NCI-H2171 treated with DMSO at 0.1 percent for 48 hours (cell line): ENCODE data around the gene ARHGEF28.
A peak's percentile ranks its signal among the peaks of the same experiment; 100 is the strongest.

ENCODE experiments used
- DNase-seq: peaks from one replicate; lab custom pipeline; 2025; lab: John Stamatoyannopoulos, UW

The ARHGEF28 gene

DNA sequence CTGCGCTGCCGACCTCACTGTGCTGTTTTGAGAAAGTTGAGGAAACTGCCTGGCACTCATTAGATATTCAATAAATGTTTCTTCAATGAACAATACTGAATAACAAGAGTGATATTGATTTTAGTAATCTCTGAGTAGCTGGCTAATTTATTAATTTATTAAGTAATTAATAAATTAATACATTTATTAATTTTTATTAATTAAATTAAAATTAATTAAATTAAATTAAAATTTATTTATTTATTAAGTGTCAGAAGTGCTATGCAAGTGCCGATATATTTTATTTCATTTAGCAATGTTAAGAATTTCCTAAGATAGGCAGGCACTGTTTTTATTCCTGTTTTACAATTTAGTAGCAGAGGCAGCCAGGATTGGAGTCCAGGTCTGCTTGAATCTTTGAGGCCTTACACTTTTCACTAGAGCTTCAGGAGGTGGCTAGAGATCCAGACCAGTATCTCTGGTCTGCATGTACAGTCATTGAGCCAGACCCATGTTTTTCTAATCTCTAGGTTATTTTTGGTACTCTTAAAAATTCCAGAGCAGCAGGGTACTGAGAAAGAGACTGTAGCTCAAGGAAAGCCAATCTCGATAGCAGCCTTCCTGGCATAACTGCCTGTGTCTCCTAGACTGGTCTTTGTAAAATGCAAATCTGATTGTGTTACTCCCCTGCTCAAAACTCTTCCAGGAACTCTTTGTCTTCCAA, 109.2 kb downstream of the ARHGEF28 start:
- DNase-seq, result no peak

DNA sequence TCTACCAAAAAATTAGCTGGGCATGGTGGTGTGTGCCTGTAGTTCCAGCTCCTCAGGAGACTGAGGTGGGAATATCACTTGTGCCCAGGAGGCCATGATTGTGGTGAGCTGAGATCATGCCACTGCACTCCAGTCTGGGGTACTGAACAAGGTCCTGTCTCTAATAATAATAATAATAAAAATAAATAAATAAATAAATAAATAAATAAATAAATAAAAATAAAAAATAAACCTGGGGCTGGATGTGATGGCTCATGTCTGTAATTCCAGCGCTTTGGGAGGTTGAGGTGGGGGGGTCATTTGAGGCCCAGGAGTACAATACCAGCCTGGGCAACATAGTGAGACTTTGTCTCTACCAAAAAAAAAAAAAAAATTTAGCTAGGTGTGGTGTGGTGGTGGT, 113.7 kb downstream of the ARHGEF28 start:
- DNase-seq, result no peak

DNA sequence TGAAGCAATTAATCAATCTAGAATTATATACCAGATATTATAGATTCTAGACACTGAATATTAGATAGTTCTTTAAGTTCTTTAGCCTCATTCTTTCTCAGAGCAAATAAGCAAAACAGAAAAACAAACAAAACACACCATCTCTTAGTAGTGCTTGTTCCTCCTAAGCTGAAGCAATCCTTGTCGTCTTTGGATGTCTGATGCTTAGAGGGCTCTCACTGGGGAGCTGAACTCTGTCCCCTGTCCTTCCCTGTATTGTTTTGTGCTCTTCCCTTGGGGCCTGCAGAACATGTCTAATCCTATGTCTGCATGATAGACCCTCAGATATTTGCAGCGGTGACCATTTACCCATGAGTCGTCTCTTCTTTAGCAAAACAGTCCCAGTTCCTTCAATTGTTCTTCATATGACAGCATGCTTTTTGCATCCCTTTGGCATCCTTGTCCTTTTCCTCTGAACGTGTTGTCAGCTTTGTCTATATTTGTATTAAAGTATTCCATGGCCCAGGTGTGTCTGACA, 114.3 kb downstream of the ARHGEF28 start:
- DNase-seq, result no peak

DNA sequence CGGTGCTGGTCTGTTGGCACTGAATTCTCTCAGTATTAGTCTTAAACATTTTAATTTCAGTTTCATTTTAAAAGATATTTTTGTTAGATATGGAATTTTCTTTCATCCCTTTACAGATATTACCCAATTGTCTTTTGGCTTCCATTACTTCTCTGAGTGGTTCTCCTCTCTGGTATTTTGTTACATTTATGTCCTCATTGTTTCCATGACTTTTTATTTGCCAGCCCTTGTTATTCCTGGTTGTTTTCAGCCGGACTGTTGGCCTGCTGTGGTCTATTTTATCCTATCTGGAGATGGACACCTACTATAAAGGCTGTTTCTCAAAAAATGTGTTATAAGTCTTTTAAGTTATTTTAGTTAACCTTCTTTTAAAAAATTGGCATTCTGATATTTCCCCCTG, 117.2 kb downstream of the ARHGEF28 start:
- DNase-seq, result no peak

DNA sequence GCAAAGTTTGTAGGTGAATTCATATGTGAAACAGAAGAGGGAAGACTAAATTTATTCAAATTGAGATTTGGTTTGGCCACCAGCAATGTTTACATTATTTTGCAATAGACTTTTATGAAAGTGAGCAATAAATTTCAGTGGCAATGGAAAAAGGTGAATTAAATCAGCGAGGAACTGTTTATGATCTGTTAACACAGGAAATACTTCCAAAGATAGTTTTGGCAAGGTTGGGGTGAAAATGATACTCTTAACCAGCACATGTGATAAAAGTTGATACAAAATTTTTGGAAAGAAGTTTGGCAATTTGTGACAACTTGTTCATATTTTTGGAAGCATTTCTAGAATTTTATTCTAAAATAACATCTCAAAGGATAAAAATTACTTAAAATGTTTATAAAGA, 119.8 kb downstream of the ARHGEF28 start:
- no peak for DNase-seq

DNA sequence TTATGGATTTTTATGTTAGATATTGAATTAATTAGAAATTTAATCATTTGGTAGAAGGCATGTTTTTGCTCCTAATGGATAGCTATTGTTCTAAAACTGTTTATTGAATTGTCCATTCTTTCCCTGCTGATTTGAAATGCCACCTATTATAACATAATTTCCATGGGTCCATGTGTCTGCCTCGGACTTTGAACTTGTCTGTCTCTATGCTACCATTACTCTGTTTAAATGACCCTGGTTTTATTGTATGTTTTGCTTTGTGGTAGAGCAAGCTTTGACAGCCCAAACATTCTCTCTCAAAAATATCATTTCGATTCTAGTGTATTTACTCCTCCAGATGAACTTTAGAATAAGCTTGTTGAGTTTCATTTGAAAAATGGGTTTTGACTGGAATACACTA, 120.6 kb downstream of the ARHGEF28 start:
- no peak for DNase-seq

DNA sequence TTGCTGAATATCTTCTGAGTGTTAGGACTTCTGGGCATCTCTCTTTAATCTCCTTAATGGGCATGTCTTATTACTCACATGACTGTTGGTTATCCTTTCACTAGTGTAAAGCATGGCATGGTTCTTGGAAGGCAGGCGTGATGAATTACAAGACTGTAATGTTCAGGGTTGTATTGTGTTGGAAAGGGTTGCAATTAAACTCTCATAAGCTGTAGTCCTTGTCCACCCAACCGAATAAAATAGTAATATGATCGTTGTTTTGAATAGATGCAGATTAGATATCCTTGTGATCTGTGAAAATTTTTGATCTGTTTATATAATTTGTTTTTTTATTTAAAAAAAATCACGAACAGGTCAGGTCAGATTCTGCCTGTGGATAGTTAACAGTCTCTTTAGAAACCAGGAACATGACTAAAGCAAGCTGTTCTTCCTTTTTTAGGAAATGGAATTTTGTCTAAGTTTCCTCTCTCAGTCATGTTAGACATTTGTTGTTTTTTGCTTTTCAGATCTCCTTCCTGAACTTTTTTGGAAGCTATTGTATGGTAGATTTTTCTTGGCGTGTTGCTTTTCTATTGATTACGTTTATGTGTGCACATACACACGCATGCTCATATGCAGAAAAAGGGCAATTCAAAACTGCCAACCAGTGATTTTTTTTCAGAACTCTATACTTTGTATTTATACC, 121.8 kb downstream of the ARHGEF28 start:
- peak; percentile 5 for DNase-seq

DNA sequence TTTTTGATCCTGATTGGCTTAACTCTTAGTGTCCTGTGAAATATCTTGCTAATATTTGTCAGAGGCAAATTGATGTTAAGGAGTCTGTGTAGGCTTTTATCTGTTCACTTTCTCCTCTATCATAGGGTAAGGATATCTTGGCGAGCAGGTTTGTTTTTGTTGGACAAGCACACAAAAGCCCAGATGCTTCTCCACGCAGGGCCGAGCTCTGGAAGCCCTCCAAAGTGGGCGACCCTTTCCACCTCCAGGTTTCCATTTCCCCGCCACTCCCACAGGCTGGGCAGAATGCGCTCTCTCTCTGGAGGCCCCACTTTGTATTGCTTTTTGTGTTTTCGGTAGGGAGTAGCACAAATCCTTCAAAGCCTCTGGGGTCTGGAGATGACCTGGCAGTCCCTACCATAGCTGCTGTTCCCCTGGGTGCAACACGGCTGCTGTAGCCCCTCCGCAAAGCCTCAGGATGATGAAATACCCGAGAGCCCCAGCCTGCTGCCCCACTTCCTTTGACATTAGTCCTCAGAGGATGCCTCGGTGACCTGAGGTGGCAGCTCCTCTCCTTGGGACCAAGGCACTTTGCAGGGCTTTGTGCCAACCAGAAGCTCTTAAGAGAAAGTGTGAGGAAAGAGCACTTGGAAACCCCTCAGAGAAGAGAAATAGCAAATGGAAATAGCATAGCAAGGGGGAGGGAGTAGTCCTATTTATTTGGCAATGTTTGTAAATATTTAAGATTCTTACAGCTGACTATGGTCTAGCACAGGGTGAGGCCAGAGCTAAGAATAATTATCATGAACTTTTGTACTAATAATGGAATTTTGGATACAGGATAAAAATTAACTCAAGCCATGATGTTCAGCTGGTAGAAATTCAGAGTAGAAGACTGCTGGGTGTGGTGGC, 122.8 kb downstream of the ARHGEF28 start:
- no peak for DNase-seq

DNA sequence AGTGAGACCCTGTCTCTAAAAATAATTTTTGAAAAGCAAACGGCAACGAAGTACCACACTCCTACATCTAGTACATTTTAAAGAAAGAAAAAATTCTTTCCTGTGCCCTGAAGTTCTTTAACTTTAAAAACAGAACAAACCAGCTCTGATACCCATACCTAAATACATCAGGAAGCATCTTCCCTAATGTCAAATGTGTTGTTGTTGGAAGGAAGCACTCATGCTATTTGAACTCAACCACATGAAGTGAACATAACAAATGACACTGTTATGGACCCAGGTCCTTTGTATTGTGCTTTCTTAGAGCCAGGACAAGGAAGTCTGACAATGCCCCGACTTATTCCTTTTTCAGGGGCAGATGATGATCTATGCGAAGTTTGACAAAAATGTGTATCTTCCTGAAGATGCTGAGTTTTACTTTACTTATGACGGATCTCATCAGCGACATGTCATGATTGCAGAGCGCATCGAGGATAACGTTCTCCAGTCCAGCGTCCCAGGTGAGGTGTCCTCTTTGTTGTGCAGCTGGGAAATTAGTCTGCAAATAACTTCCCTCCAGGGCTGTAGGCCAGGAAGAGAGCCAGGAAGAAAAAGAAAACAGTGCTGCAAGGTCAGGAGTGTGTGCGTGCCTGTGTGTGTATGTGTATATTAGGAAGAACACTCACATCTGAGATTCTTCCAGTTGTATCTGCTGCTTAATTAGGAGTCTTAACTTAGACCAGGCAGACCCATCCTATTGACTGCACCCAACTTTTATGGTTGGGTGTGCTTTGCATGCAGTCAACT, 123.7 kb downstream of the ARHGEF28 start:
- no peak for DNase-seq

DNA sequence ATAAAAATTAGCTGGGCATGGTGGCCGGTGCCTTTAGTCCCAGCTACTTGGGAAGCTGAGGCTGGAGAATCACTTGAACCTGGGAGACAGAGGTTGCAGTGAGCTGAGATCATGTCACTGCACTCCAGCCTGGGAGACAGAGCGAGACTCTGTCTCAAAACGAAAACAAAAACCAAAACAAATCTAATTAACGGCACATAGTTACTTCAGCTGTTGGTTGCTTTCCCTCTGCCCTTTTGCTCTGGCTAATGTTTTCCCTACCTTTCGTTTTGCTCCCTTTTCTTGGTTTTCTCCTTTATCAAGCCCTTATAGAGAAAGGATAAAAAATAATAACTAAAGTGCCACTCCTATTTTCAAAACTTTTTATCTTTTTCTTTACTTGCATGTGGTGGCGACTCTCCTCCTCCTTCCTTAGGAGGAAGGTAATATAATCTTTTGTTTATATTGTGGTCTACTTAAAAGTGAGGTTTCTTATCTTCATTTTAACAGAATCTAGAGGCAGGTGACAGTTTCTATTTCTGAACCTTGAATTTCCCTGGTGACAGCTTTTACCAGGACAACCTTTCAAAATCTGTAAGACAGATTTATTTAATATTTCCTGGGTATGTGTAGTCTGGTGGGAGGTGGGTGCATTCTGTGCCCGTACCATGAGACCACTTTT, 125.4 kb downstream of the ARHGEF28 start:
- no peak for DNase-seq

DNA sequence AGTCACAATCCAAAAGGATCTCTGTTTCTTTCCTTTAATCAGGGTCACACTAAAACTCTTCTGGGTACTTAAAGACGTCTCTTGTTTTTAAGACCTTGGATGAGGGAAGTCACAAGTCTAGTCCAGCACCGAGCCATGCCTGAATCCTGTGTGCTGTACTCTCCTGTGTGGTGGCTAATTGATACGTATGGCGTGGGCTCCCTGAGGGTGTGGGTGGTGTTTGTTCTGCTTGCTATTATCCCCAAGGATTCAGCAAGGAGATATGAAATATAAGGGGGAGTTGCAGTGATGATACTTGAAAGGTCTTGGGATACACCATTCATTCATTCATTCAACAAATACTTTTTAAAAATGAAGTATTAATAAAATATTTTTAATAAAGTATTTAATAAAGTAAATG, 128.3 kb downstream of the ARHGEF28 start:
- DNase-seq, result no peak

DNA sequence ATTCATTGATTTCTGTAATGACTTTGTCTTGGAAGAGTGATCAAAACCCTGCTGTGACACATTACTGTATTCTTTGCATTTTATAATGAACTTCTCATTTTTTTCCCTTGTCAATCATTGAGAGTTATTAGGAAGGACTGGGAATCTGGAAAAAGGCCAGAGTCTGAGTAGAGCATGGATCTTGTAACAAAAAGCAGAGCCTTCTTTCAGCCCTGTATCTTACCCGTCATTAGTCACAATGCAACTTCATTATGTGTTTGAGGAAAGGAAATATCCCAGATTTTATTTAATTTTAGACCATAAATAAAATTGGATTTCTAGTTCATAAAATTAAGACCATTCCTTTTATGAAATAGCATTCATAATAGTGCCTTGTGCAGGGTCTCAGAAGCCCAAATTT, 131.4 kb downstream of the ARHGEF28 start:
- peak; percentile 0 for DNase-seq

DNA sequence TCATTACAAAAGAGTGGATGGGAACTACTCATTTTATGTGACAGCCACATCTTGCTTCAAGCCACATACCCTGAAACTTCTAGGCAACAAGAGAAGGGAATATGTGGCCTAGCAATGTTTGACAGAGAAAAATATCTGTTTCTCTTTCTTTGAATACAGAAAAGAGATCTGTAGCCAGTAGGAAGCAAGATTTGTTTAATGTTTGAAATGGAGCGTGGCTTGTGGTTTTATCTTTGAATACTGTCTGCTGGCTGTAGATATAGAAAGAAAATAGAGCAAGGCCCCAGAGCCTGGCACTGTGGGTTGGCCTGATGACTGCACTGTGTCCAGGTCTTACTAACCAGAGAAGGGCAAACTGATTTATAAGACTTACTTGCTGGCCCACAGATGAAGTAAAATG, 133.8 kb downstream of the ARHGEF28 start:
- no peak for DNase-seq

DNA sequence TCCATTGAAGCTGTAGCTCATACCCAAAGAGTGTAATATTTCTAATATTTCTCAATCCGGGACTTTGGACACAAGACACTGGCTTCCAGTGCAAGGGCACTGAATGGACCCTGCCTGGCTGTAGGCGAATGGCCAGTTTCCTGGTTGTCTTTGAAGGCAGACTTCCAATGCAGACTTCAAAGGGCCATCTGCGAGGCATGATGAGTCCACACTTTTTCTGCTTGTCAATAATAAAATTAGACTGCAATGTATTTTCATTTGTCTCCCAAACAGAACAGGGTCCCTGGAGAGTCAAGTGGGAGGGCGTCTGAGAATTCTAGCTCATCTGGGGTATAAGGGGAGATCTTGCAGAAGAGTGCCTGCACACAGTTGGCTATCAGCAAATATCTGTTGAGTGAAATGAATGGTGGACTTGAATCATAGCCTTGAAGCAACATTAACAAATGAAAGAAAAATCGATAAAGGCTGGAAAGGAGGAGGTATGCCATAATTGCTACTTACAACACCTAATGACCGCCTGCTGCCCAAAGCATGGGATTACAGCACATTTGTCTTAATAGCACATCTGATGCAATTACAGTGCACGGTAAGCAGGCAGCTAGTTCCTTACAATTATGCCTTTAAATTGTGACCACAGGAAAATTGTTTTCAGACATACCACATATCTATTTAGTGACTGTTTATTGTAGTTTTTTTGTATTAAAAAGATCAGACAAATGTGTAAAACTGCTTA, 137.5 kb downstream of the ARHGEF28 start:
- DNase-seq, result no peak

DNA sequence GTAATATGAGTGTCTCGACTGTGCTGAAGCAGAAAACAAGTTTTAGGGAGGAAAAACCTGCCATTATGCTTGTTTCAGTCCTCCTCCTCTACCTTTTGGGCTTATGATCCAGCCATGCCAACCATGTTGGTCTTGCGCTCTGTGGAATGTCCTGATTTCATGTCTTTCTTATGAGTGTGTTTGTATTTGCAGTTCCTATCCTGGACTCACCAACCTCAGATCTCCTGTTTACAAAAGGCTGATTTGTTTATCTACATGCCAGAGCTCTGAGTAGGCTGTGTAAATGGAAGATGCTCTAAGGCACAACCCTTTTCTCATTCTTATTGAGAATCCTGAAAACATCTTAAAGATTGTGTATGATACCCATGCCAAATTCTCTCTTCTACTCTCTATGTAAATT, 138.6 kb downstream of the ARHGEF28 start:
- no peak for DNase-seq

DNA sequence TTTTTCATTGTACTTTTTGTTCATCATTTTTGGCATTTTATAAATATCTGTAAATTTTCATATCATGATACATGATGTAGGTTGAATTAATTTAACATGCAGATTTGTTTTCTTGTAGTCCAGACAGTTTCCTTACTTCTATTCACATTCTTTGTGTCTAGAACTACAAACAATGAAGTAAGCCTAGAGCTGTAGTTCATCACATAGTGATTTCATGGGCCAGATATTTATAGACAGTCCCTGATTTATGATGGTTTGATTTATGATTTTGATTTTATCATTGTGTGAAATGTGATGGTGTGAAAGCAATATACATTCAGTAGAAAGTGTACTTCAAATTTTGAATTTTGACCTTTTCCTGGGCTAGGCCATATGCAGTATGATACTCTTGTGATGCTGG, 139.0 kb downstream of the ARHGEF28 start:
- DNase-seq, result no peak

DNA sequence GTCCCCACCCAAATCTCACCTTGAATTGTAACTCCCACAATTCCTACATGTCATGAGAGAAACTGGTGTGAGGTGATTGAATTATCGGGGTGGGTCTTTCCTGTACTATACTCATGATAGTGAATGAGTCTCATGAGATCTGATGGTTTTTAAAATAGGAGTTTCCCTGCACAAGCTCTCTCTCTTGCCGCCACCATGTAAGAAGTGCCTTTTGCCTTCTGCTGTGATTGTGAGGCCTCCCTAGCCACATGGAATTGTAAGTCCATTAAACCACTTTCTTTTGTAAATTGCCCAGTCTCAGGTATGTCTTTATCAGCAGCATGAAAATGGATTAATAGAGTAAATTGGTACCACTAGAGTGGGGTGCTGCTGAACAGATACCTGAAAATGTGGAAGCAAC, 140.9 kb downstream of the ARHGEF28 start:
- DNase-seq, result no peak

DNA sequence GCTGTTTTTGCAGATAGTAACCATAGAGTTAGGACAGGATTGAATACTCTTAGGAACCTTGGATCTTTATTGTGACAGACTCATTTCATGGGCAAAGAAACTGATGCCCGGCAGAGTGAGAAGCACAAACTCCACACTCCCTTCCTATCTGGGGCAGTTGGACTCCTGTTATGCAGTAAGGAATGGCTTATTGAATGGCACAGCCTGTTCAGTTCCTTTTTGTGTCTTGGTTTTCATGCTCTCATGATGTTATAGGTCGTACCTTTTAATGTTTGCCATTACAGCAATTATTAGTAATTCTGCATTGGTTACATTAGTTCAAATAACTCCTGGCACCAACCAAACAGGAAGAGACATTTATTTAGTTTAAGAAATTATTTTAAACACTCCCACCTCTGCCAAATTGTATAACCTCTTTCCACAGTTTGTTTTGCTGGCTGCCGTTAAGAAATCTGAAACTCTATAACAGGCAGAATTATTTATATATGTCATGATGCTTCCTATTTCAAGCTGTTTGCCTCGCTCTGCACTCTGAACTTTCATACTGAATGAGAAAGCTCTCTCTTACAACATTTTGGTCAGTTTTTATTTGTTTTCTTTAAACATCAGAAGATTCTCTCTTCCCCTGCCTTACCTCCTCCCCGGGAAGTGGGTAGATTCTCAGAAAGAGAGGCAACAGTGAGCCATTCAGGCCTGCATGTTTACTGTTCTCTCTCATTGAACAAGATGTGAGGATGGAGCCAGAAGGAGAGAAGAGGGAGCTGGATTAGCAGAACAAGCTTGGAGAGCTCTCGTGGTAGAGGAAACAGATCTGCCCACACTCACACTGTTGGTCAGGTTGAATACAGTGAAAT, 144.4 kb downstream of the ARHGEF28 start:
- no peak for DNase-seq

DNA sequence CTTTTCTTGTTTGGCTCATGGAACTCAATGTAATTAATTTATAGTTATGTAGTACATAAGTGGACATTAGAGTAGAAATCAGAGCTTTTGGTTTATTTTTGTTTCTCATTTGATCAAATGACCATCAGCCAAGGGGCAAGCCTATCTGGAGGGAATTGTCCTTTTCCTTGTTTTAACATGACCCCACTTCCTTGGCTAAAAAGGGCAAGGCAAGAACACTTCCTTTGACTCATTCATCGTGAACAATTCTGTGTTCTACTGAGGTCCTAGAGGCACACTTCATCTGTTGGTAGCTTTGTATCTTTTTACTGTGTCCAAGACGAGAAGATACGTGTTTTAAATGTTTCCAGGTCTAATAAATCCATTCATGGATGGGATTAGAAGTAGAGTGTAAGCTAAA, 148.9 kb downstream of the ARHGEF28 start:
- no peak for DNase-seq

DNA sequence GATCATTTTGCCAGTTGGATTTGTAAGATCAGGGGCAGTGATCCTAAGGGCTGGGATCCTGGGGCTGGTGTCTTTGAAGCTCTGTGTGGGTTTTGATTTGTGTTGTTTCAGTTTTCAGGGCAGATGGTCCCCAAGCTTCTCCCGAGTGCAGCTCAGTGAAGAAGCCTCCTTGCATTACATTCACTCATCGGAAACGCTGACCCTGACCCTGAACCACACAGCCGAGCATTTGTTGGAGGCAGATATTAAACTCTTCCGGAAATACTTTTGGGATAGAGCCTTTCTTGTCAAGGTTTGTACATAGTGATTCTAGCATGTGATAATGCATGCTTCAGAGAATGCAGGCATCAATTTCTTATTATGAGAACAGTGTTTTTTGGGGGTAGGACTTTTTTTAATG, 150.4 kb downstream of the ARHGEF28 start:
- DNase-seq, result no peak
